ENCODE measurements around the gene ULK4.

- TF ChIP-seq CTCF (conservative IDR thresholded peaks at IDR 0.05): no peak
- TF ChIP-seq ZFX (IDR thresholded peaks at IDR 0.05): no peak
Observed at GRCh38 chr3:41808618-41809017, 153.3 kb downstream of the ULK4 start.

All from C4-2B (cell line).